Measurements from ENCODE around the gene GLI1.
"Not testable (repeated sequence)": the region's sequence is repeated elsewhere in the genome, so short reads cannot be mapped to it uniquely, and the experiment has no call there.

GLI1 gene

DNA sequence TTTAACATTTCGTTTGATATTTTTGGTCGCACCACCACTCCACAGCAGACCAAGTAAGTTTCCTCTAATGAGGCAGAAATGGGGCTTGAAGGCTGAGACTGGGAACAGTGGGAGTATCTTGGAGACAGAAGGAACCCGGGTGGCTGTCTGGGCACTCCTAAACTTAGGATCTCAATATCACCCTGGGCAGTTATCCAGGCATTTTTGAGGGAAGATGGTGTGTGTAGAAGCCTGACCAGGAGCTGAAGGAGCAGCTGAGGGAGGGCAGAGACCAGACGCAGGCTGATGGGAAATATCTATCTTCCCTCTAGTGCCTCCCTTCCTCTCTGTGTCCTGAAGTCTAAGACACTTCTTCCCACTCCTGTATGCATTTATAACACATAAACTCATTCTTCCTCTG is 39.0 kb downstream of the GLI1 start:
- no peak for DNase-seq (ENCODE audit: low read depth in 1 of 2, low spot score in 1 of 2)
- Histone ChIP-seq H3K4me3 (replicated peaks; ENCODE audit: insufficient read depth, low read length) (no peak overlapping the region), H3K27ac (replicated peaks) (no peak overlapping the region), H3K27me3 (ENCODE audit: insufficient read depth, poor library complexity, severe bottlenecking) (no peaks in the 10 kb centered on the region)
- TF ChIP-seq GABPA (IDR thresholded peaks at IDR 0.05; ENCODE audit: low read depth) = no peak
- no peak for TF ChIP-seq POLR2AphosphoS5 (IDR thresholded peaks at IDR 0.05; ENCODE audit: low read depth)
- TF ChIP-seq SPI1 (IDR thresholded peaks at IDR 0.05; ENCODE audit: borderline replicate concordance, low read depth) = no peak
- no peak for TF ChIP-seq CTCF (IDR thresholded peaks at IDR 0.05; ENCODE audit: insufficient read depth, low read length)
- TF ChIP-seq, protein P1, sequence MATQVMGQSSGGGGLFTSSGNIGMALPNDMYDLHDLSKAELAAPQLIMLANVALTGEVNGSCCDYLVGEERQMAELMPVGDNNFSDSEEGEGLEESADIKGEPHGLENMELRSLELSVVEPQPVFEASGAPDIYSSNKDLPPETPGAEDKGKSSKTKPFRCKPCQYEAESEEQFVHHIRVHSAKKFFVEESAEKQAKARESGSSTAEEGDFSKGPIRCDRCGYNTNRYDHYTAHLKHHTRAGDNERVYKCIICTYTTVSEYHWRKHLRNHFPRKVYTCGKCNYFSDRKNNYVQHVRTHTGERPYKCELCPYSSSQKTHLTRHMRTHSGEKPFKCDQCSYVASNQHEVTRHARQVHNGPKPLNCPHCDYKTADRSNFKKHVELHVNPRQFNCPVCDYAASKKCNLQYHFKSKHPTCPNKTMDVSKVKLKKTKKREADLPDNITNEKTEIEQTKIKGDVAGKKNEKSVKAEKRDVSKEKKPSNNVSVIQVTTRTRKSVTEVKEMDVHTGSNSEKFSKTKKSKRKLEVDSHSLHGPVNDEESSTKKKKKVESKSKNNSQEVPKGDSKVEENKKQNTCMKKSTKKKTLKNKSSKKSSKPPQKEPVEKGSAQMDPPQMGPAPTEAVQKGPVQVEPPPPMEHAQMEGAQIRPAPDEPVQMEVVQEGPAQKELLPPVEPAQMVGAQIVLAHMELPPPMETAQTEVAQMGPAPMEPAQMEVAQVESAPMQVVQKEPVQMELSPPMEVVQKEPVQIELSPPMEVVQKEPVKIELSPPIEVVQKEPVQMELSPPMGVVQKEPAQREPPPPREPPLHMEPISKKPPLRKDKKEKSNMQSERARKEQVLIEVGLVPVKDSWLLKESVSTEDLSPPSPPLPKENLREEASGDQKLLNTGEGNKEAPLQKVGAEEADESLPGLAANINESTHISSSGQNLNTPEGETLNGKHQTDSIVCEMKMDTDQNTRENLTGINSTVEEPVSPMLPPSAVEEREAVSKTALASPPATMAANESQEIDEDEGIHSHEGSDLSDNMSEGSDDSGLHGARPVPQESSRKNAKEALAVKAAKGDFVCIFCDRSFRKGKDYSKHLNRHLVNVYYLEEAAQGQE (IDR thresholded peaks at IDR 0.05; ENCODE audit: insufficient replicate concordance, low read depth) = no peak

DNA sequence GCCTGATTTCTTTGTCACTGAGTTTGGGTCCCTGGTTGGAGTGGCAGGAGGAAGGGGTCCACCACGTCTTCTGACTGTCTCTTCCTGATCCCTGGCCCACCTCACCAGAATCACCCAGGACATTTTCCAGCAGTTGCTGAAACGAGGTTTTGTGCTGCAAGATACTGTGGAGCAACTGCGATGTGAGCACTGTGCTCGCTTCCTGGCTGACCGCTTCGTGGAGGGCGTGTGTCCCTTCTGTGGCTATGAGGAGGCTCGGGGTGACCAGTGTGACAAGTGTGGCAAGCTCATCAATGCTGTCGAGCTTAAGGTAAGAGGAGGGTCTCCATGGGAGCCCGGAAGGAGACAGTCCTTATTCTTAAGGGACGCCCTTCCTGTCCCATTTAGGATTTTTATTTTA is 40.6 kb downstream of the GLI1 start:
- no peak for DNase-seq (ENCODE audit: low read depth in 1 of 2, low spot score in 1 of 2)
- no peaks in the 10 kb centered on the region for H3K27me3 ChIP-seq (ENCODE audit: insufficient read depth, poor library complexity, severe bottlenecking)
- H3K27ac ChIP-seq (replicated peaks) = no peak overlapping the region
- no peak for TF ChIP-seq POLR2AphosphoS5 (IDR thresholded peaks at IDR 0.05; ENCODE audit: low read depth)
- TF ChIP-seq, protein P1 (IDR thresholded peaks at IDR 0.05; ENCODE audit: insufficient replicate concordance, low read depth) = no peak
- TF ChIP-seq GABPA (IDR thresholded peaks at IDR 0.05; ENCODE audit: low read depth) = no peak
- TF ChIP-seq SPI1 (IDR thresholded peaks at IDR 0.05; ENCODE audit: borderline replicate concordance, low read depth) = no peak
- TF ChIP-seq CTCF (IDR thresholded peaks at IDR 0.05; ENCODE audit: insufficient read depth, low read length) = no peak
- no peak overlapping the region for H3K4me3 ChIP-seq (replicated peaks; ENCODE audit: insufficient read depth, low read length)

DNA sequence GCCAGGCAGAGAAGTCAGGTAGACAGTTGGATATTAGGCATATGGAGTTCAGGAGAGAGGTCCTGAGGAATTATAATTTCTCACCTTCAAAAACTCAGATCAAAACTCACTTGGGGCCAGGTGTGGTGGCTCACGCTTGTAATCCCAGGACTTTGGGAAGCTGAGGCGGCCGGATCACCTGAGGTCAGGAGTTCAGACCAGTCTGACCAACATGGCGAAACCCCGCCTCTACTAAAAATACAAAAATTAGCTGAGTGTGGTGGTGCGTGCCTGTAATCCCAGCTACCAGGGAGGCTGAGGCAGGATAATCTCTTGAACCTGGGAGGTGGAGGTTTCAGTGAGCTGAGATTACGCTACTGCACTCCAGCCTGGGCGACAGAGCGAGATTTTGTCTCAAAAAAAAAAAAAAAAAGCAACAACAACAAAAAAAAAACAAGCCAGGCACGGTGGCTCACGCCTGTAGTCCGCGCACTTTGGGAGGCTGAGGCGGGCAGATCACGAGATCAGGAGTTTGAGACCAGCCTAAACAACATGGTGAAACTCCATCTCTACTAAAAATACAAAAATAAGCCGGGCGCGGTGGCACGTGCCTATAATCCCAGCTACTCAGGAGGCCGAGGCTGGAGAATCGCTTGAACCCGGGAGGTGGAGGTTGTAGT is 42.9 kb downstream of the GLI1 start:
- not testable (repeated sequence) for H3K27me3 ChIP-seq (ENCODE audit: insufficient read depth, poor library complexity, severe bottlenecking); H3K4me3 ChIP-seq (replicated peaks; ENCODE audit: insufficient read depth, low read length); DNase-seq (ENCODE audit: low read depth in 1 of 2, low spot score in 1 of 2)

DNA sequence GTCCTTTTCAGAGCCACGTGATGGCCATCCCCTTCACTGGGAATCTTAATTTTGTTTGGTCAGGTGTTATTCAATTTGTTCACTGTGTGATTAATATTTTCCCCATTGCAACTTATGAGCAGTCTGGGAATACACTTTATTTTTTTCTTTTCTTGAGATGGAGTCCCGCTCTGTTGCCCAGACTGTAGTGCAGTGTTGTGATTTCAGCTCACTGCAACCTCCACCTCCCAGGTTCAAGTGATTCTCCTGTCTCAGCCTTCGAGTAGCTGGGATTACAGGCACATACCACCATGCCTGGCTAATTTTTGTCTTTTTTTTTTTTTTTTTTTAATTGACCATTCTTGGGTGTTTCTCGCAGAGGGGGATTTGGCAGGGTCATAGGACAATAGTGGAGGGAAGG is 47.0 kb downstream of the GLI1 start:
- not testable (repeated sequence) for H3K4me3 ChIP-seq (replicated peaks; ENCODE audit: insufficient read depth, low read length); H3K27me3 ChIP-seq (ENCODE audit: insufficient read depth, poor library complexity, severe bottlenecking); H3K27ac ChIP-seq (replicated peaks); DNase-seq (ENCODE audit: low read depth in 1 of 2, low spot score in 1 of 2)

More for the DNA sequence above, 42.9 kb downstream of the GLI1 start:
- H3K27ac ChIP-seq (replicated peaks) = not testable (repeated sequence)

- not testable (repeated sequence) for H3K27ac ChIP-seq (replicated peaks); DNase-seq (ENCODE audit: low read depth in 1 of 2, low spot score in 1 of 2)
These were observed 48.2 kb downstream of the GLI1 start for GRCh38 chr12:57507796-57508195.

More at GRCh38 chr12:57507796-57508195, 48.2 kb downstream of the GLI1 start:
- H3K4me3 ChIP-seq (replicated peaks; ENCODE audit: insufficient read depth, low read length); H3K27me3 ChIP-seq (ENCODE audit: insufficient read depth, poor library complexity, severe bottlenecking): not testable (repeated sequence)
